Fibroblast of lung (primary cell): Measurements from ENCODE around the gene CMTM1. TPM values are rescaled to one million over a fixed set of nuclear protein-coding genes. Genes with fewer than 3 reads are reported as not detected.

Experiments used
- DNase-seq, 2 donors: peaks; one replicate each; pipeline versions ENCODE4 v3.0.0 to v3.0.0-alpha.2; 2010; ENCODE audit warnings: low read depth in 2 of 2
- H2AFZ ChIP-seq: 2 replicates; pipeline ENCODE4 v1.5.1; 2012; ENCODE audit warnings: low read length, control low read depth, inconsistent platforms
- H3K27ac ChIP-seq: 2 replicates; pipeline ENCODE4 v1.5.1; 2011; ENCODE audit warnings: low read length, control low read depth; ENCODE audit not compliant: insufficient read depth
- H3K27me3 ChIP-seq: 2 replicates; pipeline ENCODE4 v1.5.1; 2011; ENCODE audit warnings: mild to moderate bottlenecking, low read length; ENCODE audit not compliant: control insufficient read depth, insufficient read depth
- H3K36me3 ChIP-seq: 2 replicates; pipeline ENCODE4 v1.5.1; 2011; ENCODE audit warnings: low read length; ENCODE audit not compliant: control insufficient read depth, insufficient read depth
- H3K4me1 ChIP-seq: 2 replicates; pipeline ENCODE4 v1.5.1; 2011; ENCODE audit warnings: low read length; ENCODE audit not compliant: control insufficient read depth, insufficient read depth; ENCODE audit errors: extremely low read depth
- H3K4me2 ChIP-seq: 2 replicates; pipeline ENCODE4 v1.5.1; 2011; ENCODE audit warnings: low read length, control low read depth; ENCODE audit not compliant: insufficient read depth; ENCODE audit errors: extremely low read depth
- H3K4me3 ChIP-seq, 4 experiments: fragments of 200-600 bp in 1 of 4; sonication (generic) in 1 of 4; replicated peaks in 1 of 4; 2 replicates each; pipeline ENCODE4 v1.5.1; 2011 to 2016; ENCODE audit warnings: low read length in 4 of 4, low read depth in 3 of 4, mild to moderate bottlenecking in 3 of 4, control low read depth in 2 of 4, inconsistent platforms in 1 of 4, mixed read lengths in 1 of 4; ENCODE audit not compliant: insufficient read depth in 1 of 4; ENCODE audit errors: control extremely low read depth in 1 of 4
- H3K79me2 ChIP-seq: 2 replicates; pipeline ENCODE4 v1.5.1; 2012; ENCODE audit warnings: mild to moderate bottlenecking, low read length, inconsistent platforms; ENCODE audit not compliant: control insufficient read depth, insufficient read depth
- H3K9ac ChIP-seq: 2 replicates; pipeline ENCODE4 v1.5.1; 2011; ENCODE audit warnings: mild to moderate bottlenecking, low read length, control low read depth; ENCODE audit not compliant: insufficient read depth
- H3K9me3 ChIP-seq: 2 replicates; pipeline ENCODE4 v1.5.1; 2012; ENCODE audit warnings: low read depth, low read length; ENCODE audit not compliant: control insufficient read depth, insufficient read depth
- H4K20me1 ChIP-seq: 2 replicates; pipeline ENCODE4 v1.5.1; 2011; ENCODE audit warnings: low read length; ENCODE audit not compliant: control insufficient read depth, insufficient read depth; ENCODE audit errors: extremely low read depth
- EZH2 ChIP-seq: IDR thresholded peaks from 2 replicates; pipeline ENCODE4 v1.5.1; 2012; ENCODE audit warnings: low read length, control low read depth, mild to moderate bottlenecking; ENCODE audit errors: missing control alignments
- polyA plus RNA-seq, 2 donors: library from polyadenylated mRNA; depleted of rRNA in 1 of 2; stranded (reverse) in 1 of 2; unstranded in 1 of 2; fragments of >200 nt; gene quantifications; 2 replicates each; pipeline ENCODE4 v1.2.1, GENCODE V29; 2011 to 2012; ENCODE audit warnings: missing spikeins in 1 of 2
- total RNA-seq: library from RNA; depleted of rRNA; stranded (reverse); fragments of >200 nt; gene quantifications from 2 replicates; pipeline ENCODE4 v1.2.1, GENCODE V29; 2014
- TF ChIP-seq, protein P1 (sequence below), 2 donors: IDR thresholded peaks in 1 of 2; conservative IDR thresholded peaks in 1 of 2; 1 replicate in 1 of 2; 2 replicates in 1 of 2; pipeline ENCODE4 v1.5.1; 2011 to 2012; ENCODE audit warnings: low read length in 2 of 2, control low read depth in 1 of 2, inconsistent platforms in 1 of 2, low read depth in 1 of 2, mild to moderate bottlenecking in 1 of 2

Gene CMTM1
- total and polyA plus RNA-seq, 2 donors (not counting 1 experiment from before 2014, with no cell fraction given), result 0.99 to 1.5 TPM

DNA sequence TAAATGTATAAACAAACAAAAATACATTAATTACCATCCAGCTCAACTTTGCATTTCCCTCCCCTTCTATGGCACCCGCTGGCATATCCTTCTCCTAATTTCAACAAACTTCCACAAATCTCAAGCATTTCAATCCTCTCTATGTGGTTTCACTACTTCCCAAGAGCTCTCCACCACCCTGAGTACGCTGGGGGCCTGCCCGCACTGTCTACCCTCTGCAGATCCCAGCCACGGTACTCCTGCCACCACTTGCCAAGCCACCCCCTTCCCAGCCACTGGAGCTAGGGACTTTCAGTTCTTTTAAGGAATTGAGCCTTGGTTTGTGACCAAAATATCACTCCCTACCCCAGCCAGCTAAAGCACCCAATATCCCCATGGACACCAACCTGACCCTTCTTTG, 18.2 kb upstream of the CMTM1 start:
- H3K36me3 ChIP-seq, result no peaks in the 10 kb centered on the region
- no peak for DNase-seq
- H3K79me2 ChIP-seq, result peaks cover 3% of the 10 kb centered on the region
- H3K9ac ChIP-seq, result no peak overlapping the region
- no peak overlapping the region for H2AFZ ChIP-seq
- H3K4me2 ChIP-seq, result no peak overlapping the region
- H3K27me3 ChIP-seq, result no peaks in the 10 kb centered on the region
- TF ChIP-seq, protein P1, sequence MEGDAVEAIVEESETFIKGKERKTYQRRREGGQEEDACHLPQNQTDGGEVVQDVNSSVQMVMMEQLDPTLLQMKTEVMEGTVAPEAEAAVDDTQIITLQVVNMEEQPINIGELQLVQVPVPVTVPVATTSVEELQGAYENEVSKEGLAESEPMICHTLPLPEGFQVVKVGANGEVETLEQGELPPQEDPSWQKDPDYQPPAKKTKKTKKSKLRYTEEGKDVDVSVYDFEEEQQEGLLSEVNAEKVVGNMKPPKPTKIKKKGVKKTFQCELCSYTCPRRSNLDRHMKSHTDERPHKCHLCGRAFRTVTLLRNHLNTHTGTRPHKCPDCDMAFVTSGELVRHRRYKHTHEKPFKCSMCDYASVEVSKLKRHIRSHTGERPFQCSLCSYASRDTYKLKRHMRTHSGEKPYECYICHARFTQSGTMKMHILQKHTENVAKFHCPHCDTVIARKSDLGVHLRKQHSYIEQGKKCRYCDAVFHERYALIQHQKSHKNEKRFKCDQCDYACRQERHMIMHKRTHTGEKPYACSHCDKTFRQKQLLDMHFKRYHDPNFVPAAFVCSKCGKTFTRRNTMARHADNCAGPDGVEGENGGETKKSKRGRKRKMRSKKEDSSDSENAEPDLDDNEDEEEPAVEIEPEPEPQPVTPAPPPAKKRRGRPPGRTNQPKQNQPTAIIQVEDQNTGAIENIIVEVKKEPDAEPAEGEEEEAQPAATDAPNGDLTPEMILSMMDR (conservative IDR thresholded peaks at IDR 0.05 in 1 of 2, IDR thresholded peaks at IDR 0.05 in 1 of 2; ENCODE audit: low read depth in 1 of 2, low read length in 2 of 2), result no peak
- no peak for TF ChIP-seq EZH2
- H3K27ac ChIP-seq, result no peak overlapping the region
- H3K4me1 ChIP-seq, result peaks cover 11% of the 10 kb centered on the region
- H4K20me1 ChIP-seq, result no peaks in the 10 kb centered on the region
- no peak overlapping the region for H3K4me3 ChIP-seq
- no peaks in the 10 kb centered on the region for H3K9me3 ChIP-seq

DNA sequence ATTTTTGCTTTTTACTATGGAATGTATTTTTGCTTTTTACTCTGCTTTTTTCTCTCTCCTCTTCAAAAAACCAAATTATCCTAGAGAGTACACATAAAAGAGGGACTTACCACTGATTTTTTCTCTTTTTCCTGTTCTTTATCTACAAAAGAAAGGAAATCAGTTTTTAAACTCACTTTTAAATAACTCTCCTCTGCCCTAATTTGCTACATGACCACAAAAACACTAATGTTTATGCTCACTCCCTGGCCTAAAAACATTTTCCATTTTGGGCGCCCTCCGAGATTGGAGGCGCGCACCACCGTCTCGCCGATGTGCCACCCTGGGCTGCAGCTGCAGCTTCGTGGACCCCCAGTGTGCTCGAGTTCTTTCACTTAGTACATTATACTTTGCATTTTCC, 17.4 kb upstream of the CMTM1 start:
- TF ChIP-seq EZH2, result no peak
- TF ChIP-seq, protein P1 (conservative IDR thresholded peaks at IDR 0.05 in 1 of 2, IDR thresholded peaks at IDR 0.05 in 1 of 2; ENCODE audit: low read depth in 1 of 2, low read length in 2 of 2), result no peak
- H3K9ac ChIP-seq, result peak overlapping the region; percentile 87
- peak overlapping the region; percentile 66 to 84 (median 72) for H3K4me3 ChIP-seq
- peaks cover 11% of the 10 kb centered on the region for H3K4me1 ChIP-seq
- peak overlapping the region; percentile 90 for H2AFZ ChIP-seq
- DNase-seq, result no peak
- peak overlapping the region; percentile 92 for H3K4me2 ChIP-seq
- no peaks in the 10 kb centered on the region for H4K20me1 ChIP-seq
- peak overlapping the region; percentile 74 for H3K27ac ChIP-seq
- peaks cover 8% of the 10 kb centered on the region for H3K79me2 ChIP-seq
- no peaks in the 10 kb centered on the region for H3K9me3 ChIP-seq
- H3K27me3 ChIP-seq, result no peaks in the 10 kb centered on the region
- no peaks in the 10 kb centered on the region for H3K36me3 ChIP-seq

DNA sequence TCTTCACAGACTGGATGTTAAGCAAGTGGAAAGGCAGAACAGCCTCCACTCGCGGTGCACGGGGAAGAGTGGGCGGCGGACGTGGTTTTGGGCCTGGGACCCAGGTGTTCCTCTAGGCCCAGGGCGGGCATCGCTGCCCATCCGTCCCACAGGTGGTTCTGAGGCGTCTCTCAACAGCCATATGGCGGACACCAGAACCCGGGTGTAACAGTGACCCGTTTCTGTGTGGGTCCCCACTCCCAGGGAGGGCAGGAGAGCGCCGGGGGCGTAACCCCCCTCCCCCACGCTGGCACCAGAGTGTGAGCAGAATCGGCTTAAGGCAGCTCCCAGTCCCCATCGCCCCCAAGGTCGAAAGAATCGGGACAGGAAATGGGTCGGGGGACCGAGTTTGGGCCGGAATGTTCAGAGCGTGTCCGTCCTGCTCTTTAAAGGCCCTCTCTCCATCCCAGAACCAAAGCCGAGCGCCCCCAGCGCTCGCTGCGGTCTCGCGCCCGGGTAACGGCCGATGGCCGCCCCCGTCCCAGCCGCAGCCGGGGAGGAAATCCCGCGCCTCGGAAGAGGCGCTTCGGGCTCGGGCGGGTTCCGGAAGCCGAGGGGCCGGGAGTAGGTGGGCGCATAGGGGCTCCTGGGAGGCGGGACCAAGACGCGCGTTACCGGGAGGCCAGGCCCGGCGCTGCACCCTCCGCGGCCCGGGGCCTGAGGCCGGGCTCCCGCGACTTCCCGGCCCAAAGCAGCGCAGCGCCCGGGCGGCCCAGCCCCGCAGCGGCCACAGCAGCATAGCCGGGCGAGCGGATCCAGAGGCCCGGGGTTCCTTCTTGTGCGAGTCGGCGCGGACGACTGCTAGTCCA, 16.7 kb upstream of the CMTM1 start, which contains the start of gene TK2:
TSS of gene TK2 (minus strand) at position 839 of the 848 bp plus-strand sequence. CDS start at position 778, 61 bp downstream.
- Histone ChIP-seq H3K4me2 (peak within 1 kb of the TSS; percentile 96), H3K4me1 (peaks cover 11% of the 10 kb centered on the region), H3K36me3 (no peaks in the 10 kb centered on the region), H3K79me2 (peaks cover 11% of the 10 kb centered on the region), H3K27me3 (no peaks in the 10 kb centered on the region), H4K20me1 (no peaks in the 10 kb centered on the region), H2AFZ (peak within 1 kb of the TSS; percentile 90), H3K4me3 (peak within 1 kb of the TSS; percentile 66 to 84 (median 72)), H3K27ac (peak within 1 kb of the TSS; percentile 74), H3K9me3 (no peaks in the 10 kb centered on the region), H3K9ac (peak within 1 kb of the TSS; percentile 87)
- TF ChIP-seq EZH2, result no peak
- TF ChIP-seq, protein P1 (conservative IDR thresholded peaks at IDR 0.05 in 1 of 2, IDR thresholded peaks at IDR 0.05 in 1 of 2; ENCODE audit: low read depth in 1 of 2, low read length in 2 of 2), result no peak
- DNase-seq, result peak; percentile 73 to 79
